ENCODE results near the gene ATP13A1. TPM values are rescaled to one million over a fixed set of nuclear protein-coding genes. Genes with fewer than 3 reads are reported as not detected.

The ATP13A1 gene
- total and polyA plus RNA-seq, 2 of the 8 experiments (the other 6 are each of a cell fraction or from before 2014, with no cell fraction given): 33.0 to 64.2 TPM

GRCh38 chr19:19633711-19634515, 29.6 kb downstream of the ATP13A1 start:
- FAIRE-seq (no peak), DNase-seq (ENCODE audit: low read depth in 1 of 2, low spot score in 2 of 2) (no peak)
- Histone ChIP-seq H3K14ac (ENCODE audit: insufficient read length) (no peak overlapping the region), H3K27ac (ENCODE audit: low read depth, low read length) (no peak overlapping the region), H3K27me3 (replicated peaks in 1 of 4; ENCODE audit: control insufficient read depth in 3 of 4, extremely low read depth in 1 of 4, insufficient read depth in 3 of 4, low read length in 3 of 4) (no peaks in the 10 kb centered on the region), H3K23ac (ENCODE audit: insufficient read length) (no peak overlapping the region), H2BK15ac (ENCODE audit: low read length) (no peak overlapping the region), H3K36me3 (ENCODE audit: control insufficient read depth in 2 of 4, insufficient read depth in 4 of 4, low read length in 3 of 4) (peaks cover 4 to 12% (median 11%) of the 10 kb centered on the region in 4 experiments; a peak in 7 of 8 replicates), H2AK5ac (ENCODE audit: low read depth, low read length) (no peak overlapping the region), H4K20me1 (replicated peaks in 1 of 2; ENCODE audit: control insufficient read depth in 1 of 2, insufficient read depth in 2 of 2, low read length in 2 of 2) (peaks cover 0 to 9% of the 10 kb centered on the region in 2 experiments), H2BK20ac (ENCODE audit: low read length) (no peak overlapping the region), H3K18ac (ENCODE audit: extremely low read depth, low read length) (no peak overlapping the region), H3K4ac (replicated peaks; ENCODE audit: insufficient read length, low read depth, low read length) (no peak overlapping the region), H3K56ac (replicated peaks; ENCODE audit: insufficient read length, low read depth, low read length) (no peak overlapping the region), H2BK120ac (replicated peaks; ENCODE audit: low read depth, low read length) (no peak overlapping the region), H3K23me2 (ENCODE audit: low read depth, low read length) (peaks cover under 1% of the 10 kb centered on the region; the same call in 1 of the 2 replicates), H3K9me3 (ENCODE audit: insufficient read depth in 2 of 2, low read depth in 1 of 2, low read length in 1 of 2) (no peaks in the 10 kb centered on the region), H4K8ac (ENCODE audit: extremely low read depth, insufficient read depth, low read length) (no peak overlapping the region; the same call in 1 of the 2 replicates), H4K5ac (ENCODE audit: insufficient read length, low read depth, low read length) (no peak overlapping the region), H3K4me2 (ENCODE audit: insufficient read depth in 1 of 2, low read depth in 2 of 2, low read length in 2 of 2) (no peak overlapping the region), H3K4me1 (replicated peaks in 1 of 4; ENCODE audit: control insufficient read depth in 3 of 4, insufficient read depth in 4 of 4, low read length in 3 of 4) (peaks cover 0 to 8% (median 6%) of the 10 kb centered on the region in 4 experiments; a peak in 5 of 7 replicates), H2BK5ac (ENCODE audit: low read depth, low read length) (no peak overlapping the region), H3K4me3 (ENCODE audit: extremely low read depth in 1 of 4, insufficient read depth in 2 of 4, low read depth in 3 of 4, low read length in 4 of 4) (no peak overlapping the region), H3K9ac (replicated peaks in 1 of 4; ENCODE audit: extremely low read depth in 1 of 4, low read depth in 3 of 4, low read length in 3 of 4) (no peak overlapping the region), H3K79me2 (ENCODE audit: control insufficient read depth in 1 of 2, insufficient read depth in 2 of 2, low read length in 2 of 2) (no peaks in the 10 kb centered on the region), H2BK12ac (ENCODE audit: low read depth, low read length) (no peak overlapping the region), H4K91ac (replicated peaks; ENCODE audit: insufficient read length, low read length) (no peak overlapping the region), H3K79me1 (ENCODE audit: low read depth, low read length) (peaks cover 2% of the 10 kb centered on the region; the same call in 1 of the 2 replicates), H2AFZ (ENCODE audit: low read length) (no peak overlapping the region)
- CTCF ChIA-PET (ENCODE audit: partially characterized antibody): interaction anchor here (1.2 to 2.5 kb wide), 2 partner anchors 10 to 30 kb away, joined by 3 to 9 read pairs; partner anchors contain the start of gene GMIP
- 93% methylated on average over 18 of the region's 22 CpGs; no CpG with 5 or more reads in 1 of the 2 experiments for WGBS, 2 experiments (ENCODE audit: extremely low coverage in 1 of 2, insufficient coverage in 1 of 2, insufficient read length in 1 of 2, insufficient replicate concordance in 2 of 2, low coverage in 1 of 2, low lambda C conversion rate in 2 of 2, missing lambda C conversion rate in 1 of 2)
- POLR2A ChIA-PET (ENCODE audit: partially characterized antibody): interaction anchor here (0.8 to 1.6 kb wide), 5 partner anchors 10 to 82 kb away, joined by 3 to 5 read pairs (median 3); partner anchors contain the start of gene ATP13A1
- TF ChIP-seq RBBP5 (IDR thresholded peaks at IDR 0.05; ENCODE audit: borderline replicate concordance, low read depth, low read length) (no peak), GTF2F1 (IDR thresholded peaks at IDR 0.05; ENCODE audit: borderline replicate concordance, low read depth, low read length) (no peak), KDM1A (IDR thresholded peaks at IDR 0.05; ENCODE audit: borderline replicate concordance, low read length) (no peak), RAD21 (IDR thresholded peaks at IDR 0.05 in 1 of 2, conservative IDR thresholded peaks at IDR 0.05 in 1 of 2; ENCODE audit: low read depth in 2 of 2, low read length in 2 of 2) (no peak), TBP (IDR thresholded peaks at IDR 0.05; ENCODE audit: low read depth, low read length) (no peak), NRF1 (IDR thresholded peaks at IDR 0.05; ENCODE audit: low read depth, low read length) (no peak), E2F6 (IDR thresholded peaks at IDR 0.05) (no peak), SP4 (IDR thresholded peaks at IDR 0.05; ENCODE audit: low read length) (no peak), EZH2 (IDR thresholded peaks at IDR 0.05; ENCODE audit: low read depth, low read length, severe bottlenecking) (no peak), POU5F1 (IDR thresholded peaks at IDR 0.05; ENCODE audit: low read depth, low read length) (no peak), TEAD4 (IDR thresholded peaks at IDR 0.05; ENCODE audit: low read depth, low read length) (no peak)
